Measurements from ENCODE around the gene MTREX. TPM values are rescaled to one million over a fixed set of nuclear protein-coding genes. Genes with fewer than 3 reads are reported as not detected.

MTREX gene
- total RNA-seq, 3 donors from 2014 or later = 52.5 to 63.3 (median 57.8) TPM

- H3K9me3 ChIP-seq = no peaks in the 10 kb centered on the region
- ATAC-seq = peak; percentile 67
- peak in 1 of 3 donors; percentile 50 for DNase-seq
- H3K4me1 ChIP-seq (ENCODE audit: low read depth) = peaks cover 7% of the 10 kb centered on the region
- H3K36me3 ChIP-seq (ENCODE audit: low read depth) = no peaks in the 10 kb centered on the region
- intact Hi-C loops (cut with DNase I, micrococcal nuclease) = loop anchor here (5.0 to 10.0 kb wide), 2 partner anchors 118 to 285 kb away; no protein-coding TSS in a partner anchor
- no peak overlapping the region for H3K4me3 ChIP-seq
- TF ChIP-seq CTCF (IDR thresholded peaks at IDR 0.05) = peak; percentile 33
These were observed 99.4 kb downstream of the MTREX start for GRCh38 chr5:55407059-55407684.

- TF ChIP-seq CTCF (IDR thresholded peaks at IDR 0.05) = no peak
- no peak for ATAC-seq
- intact Hi-C loops (cut with DNase I, micrococcal nuclease) = loop anchor here (5.0 to 10.0 kb wide), 2 partner anchors 117 to 284 kb away; no protein-coding TSS in a partner anchor
These were observed 100.2 kb downstream of the MTREX start for GRCh38 chr5:55407984-55408383.

GRCh38 chr5:55409775-55410174, 102.0 kb downstream of the MTREX start:
- Histone ChIP-seq H3K9me3 (no peaks in the 10 kb centered on the region), H3K4me1 (ENCODE audit: low read depth) (peaks cover 7% of the 10 kb centered on the region), H3K36me3 (ENCODE audit: low read depth) (no peaks in the 10 kb centered on the region), H3K4me3 (no peak overlapping the region)
- DNase-seq (no peak), ATAC-seq (no peak)
- TF ChIP-seq CTCF (IDR thresholded peaks at IDR 0.05) = no peak
- intact Hi-C loops (cut with DNase I, micrococcal nuclease) = loop anchor here (5.0 to 10.0 kb wide), 2 partner anchors 115 to 283 kb away; no protein-coding TSS in a partner anchor

More at GRCh38 chr5:55407984-55408383, 100.2 kb downstream of the MTREX start:
- H3K4me1 ChIP-seq (ENCODE audit: low read depth) = peaks cover 7% of the 10 kb centered on the region
- no peak overlapping the region for H3K4me3 ChIP-seq
- H3K9me3 ChIP-seq = no peaks in the 10 kb centered on the region
- no peaks in the 10 kb centered on the region for H3K36me3 ChIP-seq (ENCODE audit: low read depth)
- no peak for DNase-seq

GRCh38 chr5:55410845-55411244, 103.1 kb downstream of the MTREX start:
- no peak overlapping the region for H3K4me3 ChIP-seq
- ATAC-seq = no peak
- H3K4me1 ChIP-seq (ENCODE audit: low read depth) = peaks cover 7% of the 10 kb centered on the region
- no peak for DNase-seq
- no peaks in the 10 kb centered on the region for H3K36me3 ChIP-seq (ENCODE audit: low read depth)
- intact Hi-C loops (cut with DNase I, micrococcal nuclease) = no loop called here
- no peaks in the 10 kb centered on the region for H3K9me3 ChIP-seq
- no peak for TF ChIP-seq CTCF (IDR thresholded peaks at IDR 0.05)

GRCh38 chr5:55411876-55412275, 104.1 kb downstream of the MTREX start:
- ATAC-seq = no peak
- Histone ChIP-seq H3K36me3 (ENCODE audit: low read depth) (no peaks in the 10 kb centered on the region), H3K4me3 (no peak overlapping the region), H3K4me1 (ENCODE audit: low read depth) (peaks cover 7% of the 10 kb centered on the region), H3K9me3 (no peaks in the 10 kb centered on the region)
- intact Hi-C loops (cut with DNase I, micrococcal nuclease) = no loop called here
- TF ChIP-seq CTCF (IDR thresholded peaks at IDR 0.05) = no peak
- DNase-seq = no peak

Measured in mucosa of descending colon (tissue), 3 donors.